Measurements from ENCODE around the gene PARL.

PARL gene

DNA sequence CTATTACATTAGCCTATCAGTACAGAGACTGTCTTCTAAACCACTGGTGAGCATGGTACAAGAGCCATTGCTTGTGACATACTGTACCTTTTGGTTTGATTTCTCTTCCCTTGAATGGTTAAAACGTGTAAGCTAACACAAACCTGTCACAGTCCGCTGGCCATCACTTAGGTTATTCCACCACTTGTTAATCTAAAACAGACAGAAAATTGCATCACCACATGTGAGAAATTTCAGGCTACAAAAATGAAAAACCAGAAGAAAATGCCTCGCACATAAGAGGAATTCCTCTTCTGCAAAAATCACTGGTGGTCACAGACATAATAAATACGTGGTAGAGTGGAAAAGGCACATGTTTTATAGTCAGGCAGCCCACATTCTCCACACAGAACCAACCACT lies 22.1 kb downstream of the PARL start:
- Histone ChIP-seq H3K9ac (no peak overlapping the region), H3K79me2 (no peaks in the 10 kb centered on the region), H2AFZ (no peak overlapping the region), H3K4me3 (ENCODE audit: low read depth, low read length) (no peak overlapping the region), H3K9me3 (ENCODE audit: control insufficient read depth, low read length) (no peaks in the 10 kb centered on the region), H3K4me2 (ENCODE audit: low read length) (no peak overlapping the region), H3K27ac (no peak overlapping the region), H3K4me1 (no peaks in the 10 kb centered on the region), H3K36me3 (ENCODE audit: control insufficient read depth, insufficient read depth, low read length) (no peaks in the 10 kb centered on the region), H3K27me3 (ENCODE audit: control insufficient read depth, insufficient read depth, low read length) (no peaks in the 10 kb centered on the region)
- TF ChIP-seq, protein P1, sequence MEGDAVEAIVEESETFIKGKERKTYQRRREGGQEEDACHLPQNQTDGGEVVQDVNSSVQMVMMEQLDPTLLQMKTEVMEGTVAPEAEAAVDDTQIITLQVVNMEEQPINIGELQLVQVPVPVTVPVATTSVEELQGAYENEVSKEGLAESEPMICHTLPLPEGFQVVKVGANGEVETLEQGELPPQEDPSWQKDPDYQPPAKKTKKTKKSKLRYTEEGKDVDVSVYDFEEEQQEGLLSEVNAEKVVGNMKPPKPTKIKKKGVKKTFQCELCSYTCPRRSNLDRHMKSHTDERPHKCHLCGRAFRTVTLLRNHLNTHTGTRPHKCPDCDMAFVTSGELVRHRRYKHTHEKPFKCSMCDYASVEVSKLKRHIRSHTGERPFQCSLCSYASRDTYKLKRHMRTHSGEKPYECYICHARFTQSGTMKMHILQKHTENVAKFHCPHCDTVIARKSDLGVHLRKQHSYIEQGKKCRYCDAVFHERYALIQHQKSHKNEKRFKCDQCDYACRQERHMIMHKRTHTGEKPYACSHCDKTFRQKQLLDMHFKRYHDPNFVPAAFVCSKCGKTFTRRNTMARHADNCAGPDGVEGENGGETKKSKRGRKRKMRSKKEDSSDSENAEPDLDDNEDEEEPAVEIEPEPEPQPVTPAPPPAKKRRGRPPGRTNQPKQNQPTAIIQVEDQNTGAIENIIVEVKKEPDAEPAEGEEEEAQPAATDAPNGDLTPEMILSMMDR (IDR thresholded peaks at IDR 0.05): no peak

DNA sequence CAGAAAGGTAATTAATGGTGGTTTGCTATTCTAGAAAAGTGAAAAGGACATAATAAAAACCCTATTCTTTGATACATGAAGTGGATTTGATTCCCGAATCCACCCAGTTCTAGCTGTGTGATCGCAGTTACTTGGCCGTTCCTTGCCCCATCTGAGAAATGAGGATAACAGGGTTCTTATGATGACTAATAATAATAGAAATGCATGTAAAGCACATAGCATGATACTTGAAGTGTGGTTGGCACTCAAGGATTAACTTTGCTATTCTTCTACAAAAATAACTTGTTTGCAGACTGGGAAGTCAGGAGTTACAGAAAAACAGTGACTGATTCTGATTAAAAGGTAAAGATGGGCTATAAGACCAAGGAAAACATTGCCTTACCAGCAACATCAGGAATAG lies 26.8 kb downstream of the PARL start:
- H3K27ac ChIP-seq: no peak overlapping the region
- no peak overlapping the region for H3K4me3 ChIP-seq (ENCODE audit: low read depth, low read length)
- no peak overlapping the region for H2AFZ ChIP-seq
- no peak overlapping the region for H3K9ac ChIP-seq
- TF ChIP-seq, protein P1 (IDR thresholded peaks at IDR 0.05): no peak
- no peaks in the 10 kb centered on the region for H3K27me3 ChIP-seq (ENCODE audit: control insufficient read depth, insufficient read depth, low read length)
- no peaks in the 10 kb centered on the region for H3K79me2 ChIP-seq
- no peak overlapping the region for H3K4me2 ChIP-seq (ENCODE audit: low read length)
- H3K9me3 ChIP-seq (ENCODE audit: control insufficient read depth, low read length): no peaks in the 10 kb centered on the region
- no peaks in the 10 kb centered on the region for H3K4me1 ChIP-seq
- no peaks in the 10 kb centered on the region for H3K36me3 ChIP-seq (ENCODE audit: control insufficient read depth, insufficient read depth, low read length)

- no peaks in the 10 kb centered on the region for H3K36me3 ChIP-seq (ENCODE audit: control insufficient read depth, insufficient read depth, low read length)
- TF ChIP-seq, protein P1 (IDR thresholded peaks at IDR 0.05): no peak
Observed at GRCh38 chr3:183854318-183855035, 30.2 kb downstream of the PARL start.

GRCh38 chr3:183845608-183846288 lies 38.9 kb downstream of the PARL start:
- no peak overlapping the region for H3K9ac ChIP-seq
- no peaks in the 10 kb centered on the region for H3K36me3 ChIP-seq (ENCODE audit: control insufficient read depth, insufficient read depth, low read length)

More at GRCh38 chr3:183854318-183855035, 30.2 kb downstream of the PARL start:
- no peak overlapping the region for H3K4me3 ChIP-seq (ENCODE audit: low read depth, low read length)
- H3K27me3 ChIP-seq (ENCODE audit: control insufficient read depth, insufficient read depth, low read length): no peaks in the 10 kb centered on the region
- peaks cover 3% of the 10 kb centered on the region for H3K79me2 ChIP-seq
- no peak overlapping the region for H2AFZ ChIP-seq
- H3K27ac ChIP-seq: no peak overlapping the region
- H3K9me3 ChIP-seq (ENCODE audit: control insufficient read depth, low read length): no peaks in the 10 kb centered on the region
- H3K9ac ChIP-seq: no peak overlapping the region
- H3K4me2 ChIP-seq (ENCODE audit: low read length): no peak overlapping the region
- H3K4me1 ChIP-seq: no peaks in the 10 kb centered on the region

More at GRCh38 chr3:183845608-183846288, 38.9 kb downstream of the PARL start:
- TF ChIP-seq, protein P1 (IDR thresholded peaks at IDR 0.05): no peak
- Histone ChIP-seq H3K4me2 (ENCODE audit: low read length) (no peak overlapping the region), H2AFZ (no peak overlapping the region), H3K4me1 (peaks cover 4% of the 10 kb centered on the region), H3K9me3 (ENCODE audit: control insufficient read depth, low read length) (no peaks in the 10 kb centered on the region), H3K4me3 (ENCODE audit: low read depth, low read length) (no peak overlapping the region), H3K27me3 (ENCODE audit: control insufficient read depth, insufficient read depth, low read length) (no peaks in the 10 kb centered on the region), H3K27ac (no peak overlapping the region), H3K79me2 (peaks cover 8% of the 10 kb centered on the region)
